Nephron progenitor cell (in vitro differentiated cells): ENCODE measurements around the gene TCP11.

ENCODE experiments used
- DNase-seq: peaks from one replicate; pipeline ENCODE4 v3.0.0; 2021
- H3K27ac Mint-ChIP-seq: 2 replicates; pipeline ENCODE4 v1.8.0; 2021; ENCODE audit warnings: mild to moderate bottlenecking, moderate library complexity, mixed read lengths
- H3K27me3 Mint-ChIP-seq: 2 replicates; pipeline ENCODE4 v1.8.0; 2021; ENCODE audit warnings: mild to moderate bottlenecking, low read depth, mixed read lengths; ENCODE audit not compliant: poor library complexity
- H3K36me3 Mint-ChIP-seq: 2 replicates; pipeline ENCODE4 v1.8.0; 2021; ENCODE audit warnings: low read depth, mixed read lengths
- H3K4me1 Mint-ChIP-seq: 2 replicates; pipeline ENCODE4 v1.8.0; 2021; ENCODE audit warnings: mixed read lengths
- H3K4me3 Mint-ChIP-seq: 2 replicates; pipeline ENCODE4 v1.8.0; 2021; ENCODE audit warnings: mild to moderate bottlenecking, moderate library complexity, mixed read lengths
- H3K9me3 Mint-ChIP-seq: 2 replicates; pipeline ENCODE4 v1.8.0; 2021; ENCODE audit warnings: mild to moderate bottlenecking, moderate library complexity, mixed read lengths
- CTCF ChIP-seq: fragments of 200-600 bp; sonication (generic); IDR thresholded peaks from 2 replicates; pipeline ENCODE4 v1.5.0; 2021; ENCODE audit warnings: antibody characterized with exemption

TCP11 gene

GRCh38 chr6:35078226-35078850 lies 62.8 kb downstream of the TCP11 start:
- H3K9me3 Mint-ChIP-seq, result no peaks in the 10 kb centered on the region
- no peak overlapping the region for H3K4me3 Mint-ChIP-seq
- H3K36me3 Mint-ChIP-seq, result peaks cover 16% of the 10 kb centered on the region
- H3K27me3 Mint-ChIP-seq, result peaks cover 10% of the 10 kb centered on the region
- no peak for TF ChIP-seq CTCF
- peaks cover 15% of the 10 kb centered on the region for H3K4me1 Mint-ChIP-seq
- no peak for DNase-seq
- no peak overlapping the region for H3K27ac Mint-ChIP-seq

- Mint-ChIP-seq H3K4me3 (no peak overlapping the region), H3K4me1 (peaks cover 15% of the 10 kb centered on the region), H3K36me3 (peaks cover 16% of the 10 kb centered on the region), H3K9me3 (no peaks in the 10 kb centered on the region), H3K27ac (no peak overlapping the region), H3K27me3 (peaks cover 10% of the 10 kb centered on the region)
- no peak for TF ChIP-seq CTCF
- DNase-seq, result no peak
Measured at GRCh38 chr6:35077713-35078105, 63.4 kb downstream of the TCP11 start.

- peaks cover 10% of the 10 kb centered on the region for H3K4me1 Mint-ChIP-seq
- no peaks in the 10 kb centered on the region for H3K9me3 Mint-ChIP-seq
- no peak for DNase-seq
- no peak overlapping the region for H3K4me3 Mint-ChIP-seq
- TF ChIP-seq CTCF, result no peak
- H3K27me3 Mint-ChIP-seq, result peaks cover 7% of the 10 kb centered on the region
- no peak overlapping the region for H3K27ac Mint-ChIP-seq
- H3K36me3 Mint-ChIP-seq, result peaks cover 16% of the 10 kb centered on the region
Measured at GRCh38 chr6:35076997-35077712, 64.0 kb downstream of the TCP11 start.

- Mint-ChIP-seq H3K27ac (peak overlapping the region; percentile 46), H3K4me1 (no peaks in the 10 kb centered on the region), H3K36me3 (peaks cover 14% of the 10 kb centered on the region)
Measured at GRCh38 chr6:35073766-35074471, 67.2 kb downstream of the TCP11 start.

GRCh38 chr6:35073211-35073610 lies 67.9 kb downstream of the TCP11 start:
- Mint-ChIP-seq H3K27me3 (no peaks in the 10 kb centered on the region), H3K4me1 (peaks cover 6% of the 10 kb centered on the region), H3K36me3 (peaks cover 14% of the 10 kb centered on the region), H3K27ac (no peak overlapping the region), H3K9me3 (no peaks in the 10 kb centered on the region), H3K4me3 (no peak overlapping the region)
- no peak for TF ChIP-seq CTCF
- no peak for DNase-seq

More at GRCh38 chr6:35073766-35074471, 67.2 kb downstream of the TCP11 start:
- no peak overlapping the region for H3K4me3 Mint-ChIP-seq
- H3K27me3 Mint-ChIP-seq, result no peaks in the 10 kb centered on the region
- TF ChIP-seq CTCF, result no peak
- DNase-seq, result no peak
- no peaks in the 10 kb centered on the region for H3K9me3 Mint-ChIP-seq
